HFFc6 (cell line): Measurements from ENCODE around the gene TMEM258. TPM values are rescaled to one million over a fixed set of nuclear protein-coding genes. Genes with fewer than 3 reads are reported as not detected.
A peak's percentile ranks its signal among the peaks of the same experiment; 100 is the strongest.

ENCODE experiments used
- DNase-seq: peaks from one replicate; pipeline ENCODE4 v3.0.0-alpha.2; 2018
- H3K27ac Mint-ChIP-seq: 2 replicates; pipeline ENCODE4 v1.8.0; 2020; ENCODE audit warnings: mild to moderate bottlenecking, mixed read lengths
- H3K27me3 Mint-ChIP-seq: 2 replicates; pipeline ENCODE4 v1.8.0; 2021; ENCODE audit warnings: mild to moderate bottlenecking, moderate library complexity, mixed read lengths; ENCODE audit not compliant: insufficient read depth
- H3K36me3 Mint-ChIP-seq: 2 replicates; pipeline ENCODE4 v1.8.0; 2021; ENCODE audit warnings: low read depth, mixed read lengths
- H3K4me1 Mint-ChIP-seq: 2 replicates; pipeline ENCODE4 v1.8.0; 2020; ENCODE audit warnings: low read depth, mixed read lengths
- H3K4me3 Mint-ChIP-seq: 2 replicates; pipeline ENCODE4 v1.8.0; 2020; ENCODE audit warnings: mild to moderate bottlenecking, moderate library complexity, mixed read lengths
- H3K9me3 Mint-ChIP-seq: 2 replicates; pipeline ENCODE4 v1.8.0; 2020; ENCODE audit warnings: mild to moderate bottlenecking, mixed read lengths
- CTCF ChIP-seq: fragments of 200-600 bp; sonication (generic); IDR thresholded peaks from 2 replicates; pipeline ENCODE4 v1.5.0; 2021; ENCODE audit warnings: antibody characterized with exemption, mild to moderate bottlenecking
- total RNA-seq, 6 experiments: library from RNA; stranded (reverse); fragmentation: NEBNext Ultra II Directional; extraction: Animal tissue kit (Norgen Biotek cat#: 25700); gene quantifications; 2 replicates in 1 of 6; 3 replicates in 5 of 6; pipeline ENCODE4 v1.2.3, GENCODE V29; 2021

The TMEM258 gene
- total RNA-seq, 6 experiments from 2014 or later: 134 to 173 (median 145) TPM

DNA sequence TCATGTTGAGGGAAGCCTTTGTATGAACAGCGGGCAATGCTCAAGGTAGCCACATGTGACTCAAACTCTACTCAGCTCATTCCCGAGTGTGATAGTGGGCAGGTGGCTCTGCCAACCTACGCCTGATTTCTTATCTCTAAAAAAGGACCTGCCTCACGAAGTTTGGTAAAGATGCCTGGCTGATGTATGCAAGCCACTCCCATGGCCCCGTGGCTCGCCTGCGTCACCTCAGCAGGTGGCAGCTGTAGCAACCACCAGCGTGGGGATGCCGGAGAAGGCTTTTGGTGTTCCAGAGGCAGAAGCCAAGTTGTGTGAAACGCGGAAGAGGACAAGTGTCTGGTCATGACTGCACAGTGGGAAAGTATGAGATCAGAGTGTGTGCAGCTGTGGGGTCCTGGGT lies 41.1 kb upstream of the TMEM258 start:
- Mint-ChIP-seq H3K4me3 (no peak overlapping the region), H3K4me1 (peaks cover 47% of the 10 kb centered on the region), H3K36me3 (no peaks in the 10 kb centered on the region), H3K27me3 (peaks cover 2% of the 10 kb centered on the region), H3K27ac (no peak overlapping the region), H3K9me3 (no peaks in the 10 kb centered on the region)
- DNase-seq: no peak
- no peak for TF ChIP-seq CTCF

DNA sequence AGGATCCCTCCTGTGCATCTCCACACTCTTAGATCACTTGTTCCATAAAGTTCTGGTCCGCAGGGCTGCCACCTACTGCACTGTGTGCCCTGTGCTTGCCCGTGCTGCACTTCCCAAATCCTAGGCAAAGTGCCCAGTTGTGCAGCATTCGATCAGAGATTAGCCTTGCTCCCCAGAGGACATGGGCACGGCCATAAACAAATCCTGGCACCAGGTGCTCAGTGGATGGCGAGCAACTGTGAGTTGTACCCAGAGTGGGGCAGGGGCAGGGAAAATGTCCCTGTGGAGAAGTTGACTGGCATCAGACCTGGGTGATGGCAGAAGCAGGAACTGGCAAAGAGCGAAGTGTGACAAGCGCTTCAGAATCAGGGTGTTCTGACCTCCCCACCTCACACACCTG lies 40.4 kb upstream of the TMEM258 start:
- H3K4me1 Mint-ChIP-seq: peaks cover 47% of the 10 kb centered on the region
- TF ChIP-seq CTCF: no peak
- H3K4me3 Mint-ChIP-seq: no peak overlapping the region

DNA sequence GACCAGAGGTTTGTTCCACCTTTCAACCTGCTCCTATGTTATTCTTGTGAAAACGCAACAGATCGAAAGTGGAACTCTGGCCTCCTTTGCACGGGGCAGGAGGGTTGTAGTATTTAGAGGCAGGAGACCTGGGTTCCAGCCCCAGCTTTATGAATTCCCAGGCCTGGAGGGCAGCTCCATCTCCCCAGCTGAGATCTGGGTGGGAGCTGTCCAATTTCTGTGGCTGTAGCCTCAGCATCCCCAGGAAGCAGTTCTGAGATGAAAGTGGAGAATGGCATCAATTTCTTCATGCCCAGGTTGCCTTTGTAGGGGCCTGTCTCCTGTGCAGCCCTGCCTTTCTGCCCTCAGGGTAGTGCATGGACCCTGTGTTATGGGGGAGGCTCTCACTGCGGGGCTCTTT lies 39.8 kb upstream of the TMEM258 start:
- Mint-ChIP-seq H3K27ac (no peak overlapping the region), H3K36me3 (no peaks in the 10 kb centered on the region), H3K9me3 (no peaks in the 10 kb centered on the region), H3K4me3 (no peak overlapping the region), H3K27me3 (peaks cover 2% of the 10 kb centered on the region), H3K4me1 (peaks cover 50% of the 10 kb centered on the region)
- DNase-seq: no peak
- no peak for TF ChIP-seq CTCF

More for the DNA sequence above, 40.4 kb upstream of the TMEM258 start:
- peaks cover 2% of the 10 kb centered on the region for H3K27me3 Mint-ChIP-seq
- H3K36me3 Mint-ChIP-seq: no peaks in the 10 kb centered on the region
- no peaks in the 10 kb centered on the region for H3K9me3 Mint-ChIP-seq
- no peak for DNase-seq
- no peak overlapping the region for H3K27ac Mint-ChIP-seq

GRCh38 chr11:61830237-61831105 lies 38.1 kb upstream of the TMEM258 start:
- Mint-ChIP-seq H3K36me3 (no peaks in the 10 kb centered on the region), H3K27ac (peak overlapping the region; percentile 63), H3K27me3 (peaks cover 2% of the 10 kb centered on the region), H3K4me1 (peaks cover 51% of the 10 kb centered on the region), H3K9me3 (no peaks in the 10 kb centered on the region), H3K4me3 (peak overlapping the region; percentile 39)
- TF ChIP-seq CTCF: no peak
- DNase-seq: peak; percentile 31

DNA sequence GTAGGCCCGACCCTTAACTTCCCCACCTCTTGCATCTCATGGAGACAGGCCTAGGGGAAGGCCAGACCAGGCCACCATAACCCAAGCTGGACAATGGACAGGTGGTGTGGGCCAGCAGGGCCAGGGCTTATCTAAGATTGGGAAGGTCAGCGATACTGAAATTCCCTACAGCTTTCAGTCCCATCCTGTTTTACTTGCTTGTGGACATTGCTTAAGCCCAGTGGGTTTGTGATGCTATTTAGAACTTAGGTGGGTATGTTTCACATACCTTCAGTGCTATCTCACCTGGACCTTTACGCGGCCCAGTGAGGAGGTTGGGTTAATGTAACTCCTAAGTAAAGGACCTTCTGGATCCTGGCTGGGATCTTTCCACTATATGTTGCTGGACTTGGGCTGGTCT lies 37.4 kb upstream of the TMEM258 start:
- Mint-ChIP-seq H3K4me3 (peak overlapping the region; percentile 91), H3K36me3 (no peaks in the 10 kb centered on the region), H3K4me1 (peaks cover 44% of the 10 kb centered on the region), H3K9me3 (no peaks in the 10 kb centered on the region), H3K27ac (no peak overlapping the region), H3K27me3 (peaks cover 2% of the 10 kb centered on the region)
- no peak for DNase-seq
- TF ChIP-seq CTCF: no peak
